GM19240 (cell line): ENCODE measurements around the gene UBASH3B.

ENCODE experiments used
- DNase-seq: peaks from one replicate; pipeline ENCODE4 v3.0.0; 2011; ENCODE audit warnings: low spot score; ENCODE audit not compliant: insufficient read length

The UBASH3B gene

GRCh38 chr11:122706291-122707088 is 51.0 kb downstream of the UBASH3B start:
- DNase-seq: no peak

GRCh38 chr11:122707111-122707510 is 51.6 kb downstream of the UBASH3B start:
- no peak for DNase-seq

- DNase-seq: no peak
These were observed 52.4 kb downstream of the UBASH3B start for GRCh38 chr11:122707901-122708300.

GRCh38 chr11:122709039-122709760 is 53.7 kb downstream of the UBASH3B start:
- no peak for DNase-seq

GRCh38 chr11:122711362-122711761 is 55.8 kb downstream of the UBASH3B start:
- no peak for DNase-seq

GRCh38 chr11:122711831-122712381 is 56.4 kb downstream of the UBASH3B start:
- no peak for DNase-seq

- no peak for DNase-seq
These were observed 58.5 kb downstream of the UBASH3B start for GRCh38 chr11:122714004-122714403.

- DNase-seq: no peak
These were observed 59.0 kb downstream of the UBASH3B start for GRCh38 chr11:122714484-122714883.

GRCh38 chr11:122715548-122716440 is 60.3 kb downstream of the UBASH3B start:
- no peak for DNase-seq

GRCh38 chr11:122717264-122717867 is 61.8 kb downstream of the UBASH3B start:
- peak; percentile 19 for DNase-seq

- DNase-seq: no peak
These were observed 64.8 kb downstream of the UBASH3B start for GRCh38 chr11:122720107-122720881.

GRCh38 chr11:122721201-122721963 is 65.9 kb downstream of the UBASH3B start:
- no peak for DNase-seq

- no peak for DNase-seq
These were observed 66.4 kb downstream of the UBASH3B start for GRCh38 chr11:122721964-122722266.

GRCh38 chr11:122723106-122723505 is 67.6 kb downstream of the UBASH3B start:
- no peak for DNase-seq

- no peak for DNase-seq
These were observed 68.1 kb downstream of the UBASH3B start for GRCh38 chr11:122723576-122723975.

GRCh38 chr11:122724520-122724919 is 69.0 kb downstream of the UBASH3B start:
- DNase-seq: no peak

- no peak for DNase-seq
These were observed 70.5 kb downstream of the UBASH3B start for GRCh38 chr11:122726028-122726427.

- peak; percentile 32 for DNase-seq
These were observed 71.8 kb downstream of the UBASH3B start for GRCh38 chr11:122727101-122727929.

- no peak for DNase-seq
These were observed 73.0 kb downstream of the UBASH3B start for GRCh38 chr11:122728561-122728960.
